ENCODE data around the gene USH1C. TPM values are rescaled to one million over a fixed set of nuclear protein-coding genes. Genes with fewer than 3 reads are reported as not detected.

USH1C gene
- total RNA-seq, 4 donors from 2014 or later: 1.1 TPM; not detected in 3

DNA sequence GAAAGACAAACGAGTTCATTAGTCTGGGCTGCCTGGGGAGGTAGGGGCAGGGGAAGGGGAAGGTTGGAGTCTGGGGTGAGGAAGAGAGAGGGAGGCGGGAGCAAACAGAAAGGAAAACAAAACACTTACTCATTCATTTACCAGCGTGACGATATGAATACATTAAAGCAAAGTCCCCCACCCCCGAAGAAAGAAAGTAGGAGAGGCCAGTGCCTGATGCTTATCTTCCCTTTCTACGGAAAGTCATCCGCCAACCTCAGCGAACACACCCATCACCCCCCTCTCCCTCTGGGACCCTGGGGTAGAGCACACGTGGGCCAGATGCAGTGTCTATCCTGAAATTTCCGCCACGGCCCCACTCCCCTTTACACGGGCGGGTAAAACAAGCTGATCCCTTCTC lies 81.3 kb downstream of the USH1C start:
- peaks cover 19% of the 10 kb centered on the region for H3K27me3 ChIP-seq
- H3K27ac ChIP-seq: no peak overlapping the region
- H3K36me3 ChIP-seq: no peaks in the 10 kb centered on the region
- no peak overlapping the region for H3K4me3 ChIP-seq
- 69 to 85% methylated on average over 6 to 8 of the region's 13 CpGs for WGBS, 2 donors (ENCODE audit: low coverage in 1 of 2)
- TF ChIP-seq POLR2A (IDR thresholded peaks at IDR 0.05) (no peak), EP300 (IDR thresholded peaks at IDR 0.05) (no peak), POLR2AphosphoS5 (IDR thresholded peaks at IDR 0.05) (no peak)
- TF ChIP-seq, protein P1, sequence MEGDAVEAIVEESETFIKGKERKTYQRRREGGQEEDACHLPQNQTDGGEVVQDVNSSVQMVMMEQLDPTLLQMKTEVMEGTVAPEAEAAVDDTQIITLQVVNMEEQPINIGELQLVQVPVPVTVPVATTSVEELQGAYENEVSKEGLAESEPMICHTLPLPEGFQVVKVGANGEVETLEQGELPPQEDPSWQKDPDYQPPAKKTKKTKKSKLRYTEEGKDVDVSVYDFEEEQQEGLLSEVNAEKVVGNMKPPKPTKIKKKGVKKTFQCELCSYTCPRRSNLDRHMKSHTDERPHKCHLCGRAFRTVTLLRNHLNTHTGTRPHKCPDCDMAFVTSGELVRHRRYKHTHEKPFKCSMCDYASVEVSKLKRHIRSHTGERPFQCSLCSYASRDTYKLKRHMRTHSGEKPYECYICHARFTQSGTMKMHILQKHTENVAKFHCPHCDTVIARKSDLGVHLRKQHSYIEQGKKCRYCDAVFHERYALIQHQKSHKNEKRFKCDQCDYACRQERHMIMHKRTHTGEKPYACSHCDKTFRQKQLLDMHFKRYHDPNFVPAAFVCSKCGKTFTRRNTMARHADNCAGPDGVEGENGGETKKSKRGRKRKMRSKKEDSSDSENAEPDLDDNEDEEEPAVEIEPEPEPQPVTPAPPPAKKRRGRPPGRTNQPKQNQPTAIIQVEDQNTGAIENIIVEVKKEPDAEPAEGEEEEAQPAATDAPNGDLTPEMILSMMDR (IDR thresholded peaks at IDR 0.05): no peak
- no peak for ATAC-seq
- H3K9me3 ChIP-seq: no peaks in the 10 kb centered on the region
- H3K4me1 ChIP-seq: no peaks in the 10 kb centered on the region

DNA sequence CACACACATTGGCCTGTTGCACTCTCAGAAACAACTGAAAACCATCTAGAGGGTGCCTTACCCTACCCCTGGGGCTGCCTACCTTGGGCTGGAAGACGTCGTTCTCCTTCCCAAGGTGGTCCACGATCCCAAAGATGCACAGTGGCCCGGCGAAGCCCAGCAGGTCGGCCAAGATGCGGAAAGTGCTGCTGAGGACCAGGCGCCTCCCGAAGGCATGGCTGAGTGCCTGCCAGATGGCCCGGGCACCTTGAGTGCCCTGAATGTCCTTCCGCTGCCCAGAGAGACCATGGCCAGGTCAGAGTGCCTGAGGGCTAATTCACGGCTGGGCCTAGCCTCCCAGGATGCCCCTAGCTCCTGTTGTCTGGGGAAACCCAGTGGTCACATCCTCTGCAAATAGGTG lies 83.8 kb downstream of the USH1C start:
- Histone ChIP-seq H3K36me3 (no peaks in the 10 kb centered on the region), H3K4me3 (no peak overlapping the region), H3K27me3 (peaks cover 27% of the 10 kb centered on the region), H3K27ac (no peak overlapping the region), H3K9me3 (no peaks in the 10 kb centered on the region), H3K4me1 (no peaks in the 10 kb centered on the region)
- no peak for ATAC-seq
- WGBS, 2 donors (ENCODE audit: low coverage in 1 of 2): no CpG with 5 or more reads among the region's 12 CpGs
- no peak for TF ChIP-seq POLR2AphosphoS5 (IDR thresholded peaks at IDR 0.05)
- TF ChIP-seq, protein P1 (IDR thresholded peaks at IDR 0.05): no peak
- TF ChIP-seq POLR2A (IDR thresholded peaks at IDR 0.05): no peak
- no peak for TF ChIP-seq EP300 (IDR thresholded peaks at IDR 0.05)

- no peak for ATAC-seq
- H3K36me3 ChIP-seq: no peaks in the 10 kb centered on the region
- no peak overlapping the region for H3K4me3 ChIP-seq
- WGBS, 2 donors (ENCODE audit: low coverage in 1 of 2): 36 to 57% methylated on average over 9 of the region's 9 CpGs
- no peaks in the 10 kb centered on the region for H3K9me3 ChIP-seq
- H3K4me1 ChIP-seq: no peaks in the 10 kb centered on the region
- H3K27me3 ChIP-seq: peaks cover 27% of the 10 kb centered on the region
- TF ChIP-seq, protein P1 (IDR thresholded peaks at IDR 0.05): no peak
- TF ChIP-seq POLR2AphosphoS5 (IDR thresholded peaks at IDR 0.05) (no peak), POLR2A (IDR thresholded peaks at IDR 0.05) (no peak), EP300 (IDR thresholded peaks at IDR 0.05) (no peak)
- H3K27ac ChIP-seq: no peak overlapping the region
Observed at GRCh38 chr11:17459236-17459896, 84.8 kb downstream of the USH1C start.

GRCh38 chr11:17458268-17458667 lies 85.9 kb downstream of the USH1C start:
- Histone ChIP-seq H3K4me3 (no peak overlapping the region), H3K36me3 (no peaks in the 10 kb centered on the region), H3K27ac (no peak overlapping the region), H3K9me3 (no peaks in the 10 kb centered on the region), H3K27me3 (peaks cover 26% of the 10 kb centered on the region), H3K4me1 (no peaks in the 10 kb centered on the region)
- TF ChIP-seq, protein P1 (IDR thresholded peaks at IDR 0.05): no peak
- TF ChIP-seq POLR2AphosphoS5 (IDR thresholded peaks at IDR 0.05): no peak
- TF ChIP-seq EP300 (IDR thresholded peaks at IDR 0.05): no peak
- no peak for TF ChIP-seq POLR2A (IDR thresholded peaks at IDR 0.05)
- no peak for ATAC-seq
- WGBS, 2 donors (ENCODE audit: low coverage in 1 of 2): 37 to 50% methylated on average over 6 to 7 of the region's 8 CpGs

Measured in gastroesophageal sphincter (tissue), 4 donors.